Measurements from ENCODE around the gene PRKAR1A.
"Not testable (repeated sequence)": the region's sequence is repeated elsewhere in the genome, so short reads cannot be mapped to it uniquely, and the experiment has no call there.

PRKAR1A gene

GRCh38 chr17:68518063-68518815, 6.0 kb downstream of the PRKAR1A start:
- no peak for DNase-seq
- TF ChIP-seq CTCF (IDR thresholded peaks at IDR 0.05), result no peak
- peaks cover 0 to 59% (median 27%) of the 10 kb centered on the region in 4 donors for H3K4me1 ChIP-seq
- no peak overlapping the region for H3K27ac ChIP-seq
- no peak overlapping the region for H3K4me3 ChIP-seq
- H3K27me3 ChIP-seq, result no peaks in the 10 kb centered on the region
- intact Hi-C loops (cut with DNase I; ENCODE audit: low total_unique reads), result no loop called here
- no peaks in the 10 kb centered on the region for H3K9me3 ChIP-seq
- H3K36me3 ChIP-seq, result peaks cover 16 to 51% (median 35%) of the 10 kb centered on the region in 3 donors

- DNase-seq; intact Hi-C loops (cut with DNase I; ENCODE audit: low total_unique reads); H3K27ac ChIP-seq; H3K4me3 ChIP-seq; H3K27me3 ChIP-seq; H3K9me3 ChIP-seq: not testable (repeated sequence)
- Histone ChIP-seq H3K4me1 (peaks cover 0 to 52% (median 23%) of the 10 kb centered on the region in 4 donors), H3K36me3 (peaks cover 23 to 56% (median 41%) of the 10 kb centered on the region in 3 donors)
Observed at GRCh38 chr17:68519051-68519450, 6.8 kb downstream of the PRKAR1A start.

GRCh38 chr17:68519911-68520310, 7.7 kb downstream of the PRKAR1A start:
- peaks cover 0 to 43% (median 16%) of the 10 kb centered on the region in 4 donors for H3K4me1 ChIP-seq
- H3K9me3 ChIP-seq, result no peaks in the 10 kb centered on the region
- intact Hi-C loops (cut with DNase I; ENCODE audit: low total_unique reads), result no loop called here
- no peak for TF ChIP-seq CTCF (IDR thresholded peaks at IDR 0.05)
- H3K27me3 ChIP-seq, result no peaks in the 10 kb centered on the region
- no peak for DNase-seq
- peaks cover 31 to 64% (median 50%) of the 10 kb centered on the region in 3 donors for H3K36me3 ChIP-seq
- H3K4me3 ChIP-seq, result no peak overlapping the region
- no peak overlapping the region for H3K27ac ChIP-seq

GRCh38 chr17:68522266-68522665, 10.0 kb downstream of the PRKAR1A start:
- peaks cover 36 to 72% (median 64%) of the 10 kb centered on the region in 3 donors for H3K36me3 ChIP-seq
- no peaks in the 10 kb centered on the region for H3K9me3 ChIP-seq
- H3K27me3 ChIP-seq, result no peaks in the 10 kb centered on the region
- no peak overlapping the region for H3K27ac ChIP-seq
- no peak overlapping the region for H3K4me3 ChIP-seq
- DNase-seq, result no peak
- intact Hi-C loops (cut with DNase I; ENCODE audit: low total_unique reads), result no loop called here
- peaks cover 0 to 25% (median 11%) of the 10 kb centered on the region in 4 donors for H3K4me1 ChIP-seq
- TF ChIP-seq CTCF (IDR thresholded peaks at IDR 0.05), result no peak

- Histone ChIP-seq H3K36me3 (peaks cover 76 to 87% (median 86%) of the 10 kb centered on the region in 3 donors), H3K4me3 (no peak overlapping the region)
- intact Hi-C loops (cut with DNase I; ENCODE audit: low total_unique reads), result no loop called here
Observed at GRCh38 chr17:68526548-68526947, 14.3 kb downstream of the PRKAR1A start.

More at GRCh38 chr17:68526548-68526947, 14.3 kb downstream of the PRKAR1A start:
- Histone ChIP-seq H3K27me3 (no peaks in the 10 kb centered on the region), H3K27ac (no peak overlapping the region), H3K4me1 (peaks cover 0 to 10% (median 2%) of the 10 kb centered on the region in 4 donors), H3K9me3 (no peaks in the 10 kb centered on the region)
- DNase-seq, result no peak
- no peak for TF ChIP-seq CTCF (IDR thresholded peaks at IDR 0.05)

Data from tibial artery (tissue), 4 donors.